NCI-H1105 treated with DMSO at 0.1 percent for 48 hours (cell line): ENCODE measurements around the gene CABP7.

Experiments
- DNase-seq: peaks from one replicate; lab custom pipeline; 2025; lab: John Stamatoyannopoulos, UW

CABP7 gene

DNA sequence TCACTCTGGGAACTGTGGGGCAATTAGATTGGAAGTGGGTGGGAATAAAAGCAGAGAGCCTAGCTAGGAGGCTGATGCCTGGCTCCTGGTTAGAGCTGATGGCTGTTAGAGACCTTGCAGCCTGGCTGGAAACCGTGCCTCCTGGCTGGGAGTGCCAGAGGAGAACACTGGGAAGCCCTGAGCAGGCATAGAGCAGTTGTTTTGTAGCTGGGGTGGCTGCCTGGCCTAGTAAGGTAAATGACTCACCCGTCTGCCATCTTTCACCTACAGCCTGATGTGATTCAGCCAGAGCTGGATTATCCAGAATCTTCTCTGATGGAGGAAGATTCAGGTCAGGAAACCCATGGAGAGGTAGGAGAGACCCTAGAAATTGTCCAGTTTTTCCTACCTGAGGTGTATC is 53.4 kb downstream of the CABP7 start:
- DNase-seq: no peak

DNA sequence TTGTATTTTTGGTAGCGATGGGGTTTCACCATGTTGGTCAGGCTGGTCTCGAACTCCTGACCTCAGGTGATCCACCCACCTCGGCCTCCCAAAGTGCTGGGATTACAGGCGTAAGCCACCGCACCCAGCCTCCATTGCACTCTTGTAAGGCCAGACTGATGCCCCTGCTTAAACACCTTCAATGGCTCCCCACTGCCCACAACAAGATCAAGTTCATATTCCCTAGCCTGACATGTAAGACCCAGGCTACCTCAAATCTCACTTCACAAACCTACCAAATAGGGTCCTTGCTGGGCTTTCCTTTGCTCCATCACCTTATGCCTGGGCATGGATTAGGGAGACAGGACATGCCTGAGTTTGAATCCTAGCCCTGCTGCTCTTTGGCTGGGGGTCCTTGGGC is 60.4 kb downstream of the CABP7 start:
- DNase-seq: no peak

DNA sequence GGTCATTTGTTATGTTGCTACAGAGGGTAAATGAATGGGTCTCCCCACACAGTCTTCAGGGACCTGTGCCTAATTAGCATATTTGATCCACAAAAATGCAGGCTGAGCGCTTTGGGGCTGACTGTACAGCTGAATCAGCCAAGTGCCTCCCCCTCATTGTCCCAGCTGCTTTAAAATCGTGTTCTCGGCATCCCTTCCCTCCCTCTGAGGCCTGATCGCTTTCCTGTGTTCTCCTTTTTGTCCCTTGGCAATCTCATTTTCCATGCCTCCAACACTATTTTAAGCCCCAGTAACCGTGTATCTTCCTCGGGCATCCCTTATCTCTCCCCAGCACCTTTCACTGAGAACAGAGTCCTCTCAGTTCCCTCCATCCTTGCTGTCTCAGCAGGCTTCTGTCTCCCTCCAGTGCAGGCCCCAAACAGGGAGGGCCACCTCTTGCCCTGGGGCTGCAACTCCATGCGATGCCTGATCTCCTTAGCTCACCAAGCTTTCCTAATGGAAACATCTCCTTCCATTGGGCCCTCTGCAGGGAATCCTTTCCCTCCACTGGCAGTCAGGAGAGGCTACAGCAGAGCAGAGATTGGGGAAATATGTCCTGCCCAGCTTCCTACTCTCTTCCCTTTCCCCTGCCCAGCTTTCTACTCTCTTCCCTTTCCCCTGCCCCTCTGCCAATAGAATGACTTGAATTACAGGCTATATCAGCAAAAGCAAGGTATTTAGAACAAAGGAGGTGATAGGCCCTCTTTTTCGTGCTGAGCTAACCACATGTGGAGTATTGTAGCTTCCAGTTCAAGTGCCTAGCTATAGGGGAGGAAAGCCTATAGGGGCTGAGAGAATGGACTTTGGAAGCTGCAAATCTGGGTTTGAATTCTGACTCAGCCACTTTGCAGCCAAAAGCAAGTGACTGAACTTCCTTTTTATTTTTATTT is 61.2 kb downstream of the CABP7 start:
- DNase-seq: no peak
